HL-60/S4 treated with phorbol 12-myristate 13-acetate at 8.2 ng/mL for 4 days and 3 days (cell line): ENCODE measurements around the gene WASF2.
"Not testable (repeated sequence)": the region's sequence is repeated elsewhere in the genome, so short reads cannot be mapped to it uniquely, and the experiment has no call there.

Experiments used
- in situ Hi-C: fragments of 300-500 bp; cut with MboI; formaldehyde crosslinking; loops from 2 replicates; pipeline ENCODE4 v1.15.0; 2022; ENCODE audit warnings: low sequenced_read_pairs

WASF2 gene

DNA sequence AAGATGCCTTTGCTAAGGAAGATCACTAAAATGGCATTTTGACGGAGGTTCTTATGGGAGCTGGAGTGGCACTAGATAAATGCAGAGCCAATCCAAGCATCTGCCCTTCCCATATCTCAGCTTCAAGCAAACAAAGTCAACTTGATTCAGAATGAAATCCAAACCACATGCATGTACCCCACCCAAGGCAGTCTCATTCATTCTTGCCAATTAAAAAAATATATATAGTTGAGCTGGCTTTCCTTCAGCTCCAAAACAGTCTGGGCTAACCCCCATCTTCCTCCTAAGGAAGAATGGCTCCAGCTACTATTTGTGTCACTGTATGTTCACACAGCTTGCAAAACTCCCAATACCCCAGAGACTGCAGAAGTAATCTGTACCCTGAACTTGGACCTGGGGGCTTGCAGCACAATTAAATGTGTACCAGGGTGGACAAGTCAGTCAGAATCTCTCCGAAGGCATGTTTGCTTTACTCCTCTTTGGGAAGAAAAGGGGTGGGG lies 62.1 kb downstream of the WASF2 start:
- in situ Hi-C loops: no loop called here

- in situ Hi-C loops: no loop called here
Observed at GRCh38 chr1:27427329-27427728, 62.6 kb downstream of the WASF2 start.

GRCh38 chr1:27423709-27424108 lies 66.3 kb downstream of the WASF2 start:
- in situ Hi-C loops: no loop called here

DNA sequence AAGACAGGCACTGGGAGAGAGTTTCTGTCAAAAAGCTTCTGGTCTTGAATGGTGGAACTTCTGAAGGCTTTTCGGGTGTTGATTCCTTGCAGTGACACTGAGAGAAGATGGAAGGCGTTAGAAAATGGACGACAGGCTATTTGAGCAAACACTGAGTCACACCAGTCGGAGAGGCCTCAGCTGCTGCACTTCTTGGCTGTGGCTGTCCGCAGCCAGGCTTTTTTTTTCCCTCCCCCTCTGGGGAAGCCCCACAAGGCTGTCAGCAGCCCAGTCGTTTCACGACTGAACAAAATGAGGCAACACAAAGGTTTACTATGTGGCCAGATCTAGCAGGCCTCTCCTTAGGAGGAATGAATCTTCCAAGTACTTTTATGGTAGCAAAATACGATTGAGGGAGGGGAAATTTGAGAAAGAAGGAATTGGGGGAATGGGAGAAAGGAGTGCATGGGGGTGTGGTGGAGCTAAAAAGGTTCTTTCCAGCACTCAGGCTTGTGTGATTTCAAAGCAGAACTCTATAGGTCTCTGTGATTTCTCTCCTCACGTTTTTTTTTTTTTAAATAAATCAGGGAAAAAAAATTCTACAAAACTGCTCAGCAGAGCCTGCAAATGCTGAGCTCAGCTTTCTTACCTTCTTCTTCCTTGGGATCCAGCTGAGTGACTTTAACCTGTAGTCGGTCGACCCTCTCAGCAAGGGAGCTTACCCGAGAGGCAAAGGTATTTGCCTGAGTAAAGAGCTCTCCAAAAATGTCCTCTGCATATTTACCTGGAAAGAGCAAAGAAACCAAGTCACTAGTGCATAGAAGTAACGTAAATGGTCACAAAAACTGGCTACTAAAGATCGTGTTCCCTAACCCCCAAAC lies 71.4 kb downstream of the WASF2 start:
- in situ Hi-C loops: no loop called here

GRCh38 chr1:27417713-27418112 lies 72.3 kb downstream of the WASF2 start:
- in situ Hi-C loops: no loop called here

DNA sequence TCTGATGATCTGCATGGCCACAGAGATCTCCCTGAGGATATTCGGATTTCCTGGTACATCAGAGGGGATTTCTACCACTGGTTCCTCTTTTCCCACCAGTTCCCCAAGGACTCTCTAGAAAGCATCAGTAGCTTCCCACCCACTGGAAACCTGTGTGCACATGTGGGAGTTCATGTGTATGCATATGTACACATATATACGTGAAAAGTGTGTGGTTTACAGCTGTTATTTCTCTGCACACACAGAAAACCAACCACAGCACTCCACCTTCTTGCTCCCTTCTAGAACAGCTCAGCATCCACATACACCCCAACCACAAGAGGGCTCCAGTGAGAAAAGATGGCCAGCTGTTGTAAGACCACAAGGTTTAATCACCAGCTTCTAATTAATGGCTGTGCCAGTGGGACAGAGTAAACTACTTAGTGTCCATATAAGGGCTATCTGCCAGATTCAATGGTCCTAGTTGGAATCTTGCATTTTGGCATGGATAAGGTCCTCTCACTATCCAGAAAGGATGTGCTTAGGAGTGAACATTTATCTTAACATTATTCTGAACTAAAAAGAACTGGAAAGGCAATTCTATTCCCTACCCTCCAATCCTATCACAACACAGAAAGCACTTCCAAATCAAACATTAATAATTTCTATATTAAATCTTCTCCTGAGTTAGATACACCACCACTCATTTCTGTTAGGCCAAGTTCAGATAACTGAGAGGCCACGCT lies 73.4 kb downstream of the WASF2 start:
- in situ Hi-C loops: no loop called here

GRCh38 chr1:27414091-27414490 lies 75.9 kb downstream of the WASF2 start:
- in situ Hi-C loops: no loop called here

- in situ Hi-C loops: no loop called here
Observed at GRCh38 chr1:27413004-27413403, 77.0 kb downstream of the WASF2 start.

- in situ Hi-C loops: no loop called here
Observed at GRCh38 chr1:27412502-27412901, 77.5 kb downstream of the WASF2 start.

DNA sequence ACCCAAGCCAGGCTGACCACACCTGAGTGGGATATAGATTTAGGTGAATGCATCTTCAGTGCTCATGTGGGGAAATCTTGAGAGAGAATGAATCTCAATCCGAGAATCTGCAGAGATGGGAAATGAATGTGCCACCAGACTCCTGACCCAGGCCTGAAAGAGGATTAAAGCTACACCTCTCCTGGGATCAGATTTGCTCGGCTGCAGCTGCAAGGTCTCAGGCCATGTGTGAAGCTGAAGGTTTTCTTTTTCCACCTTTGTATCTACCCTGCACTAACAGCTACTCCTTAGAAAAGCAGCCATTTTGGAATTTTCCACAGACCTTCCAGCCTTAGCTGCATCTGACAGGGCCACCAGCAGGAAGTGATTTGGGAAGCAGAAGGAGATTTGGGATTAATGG lies 79.3 kb downstream of the WASF2 start:
- in situ Hi-C loops: no loop called here

GRCh38 chr1:27409669-27410068 lies 80.3 kb downstream of the WASF2 start:
- in situ Hi-C loops: no loop called here

DNA sequence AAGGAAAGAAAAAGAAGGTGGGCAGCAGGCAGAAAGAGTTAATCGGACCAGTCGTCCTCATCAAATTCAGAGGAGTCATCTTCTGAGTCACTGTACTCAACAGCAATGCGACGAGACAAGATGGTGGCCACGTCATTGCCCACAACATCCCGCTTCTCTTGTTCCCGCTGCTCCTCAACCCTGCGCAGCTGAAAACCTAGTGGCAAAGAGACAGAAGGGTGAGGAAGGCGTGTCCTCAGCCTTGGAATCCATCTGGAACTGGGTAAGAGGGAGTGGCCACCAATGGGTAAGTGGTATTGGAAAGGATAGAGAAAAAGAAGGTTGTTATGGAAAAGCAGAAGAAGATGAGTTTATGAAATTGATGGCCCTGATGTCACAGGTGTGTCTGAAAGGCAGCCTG lies 81.8 kb downstream of the WASF2 start:
- in situ Hi-C loops: no loop called here

GRCh38 chr1:27406791-27407190 lies 83.2 kb downstream of the WASF2 start:
- in situ Hi-C loops: not testable (repeated sequence)

DNA sequence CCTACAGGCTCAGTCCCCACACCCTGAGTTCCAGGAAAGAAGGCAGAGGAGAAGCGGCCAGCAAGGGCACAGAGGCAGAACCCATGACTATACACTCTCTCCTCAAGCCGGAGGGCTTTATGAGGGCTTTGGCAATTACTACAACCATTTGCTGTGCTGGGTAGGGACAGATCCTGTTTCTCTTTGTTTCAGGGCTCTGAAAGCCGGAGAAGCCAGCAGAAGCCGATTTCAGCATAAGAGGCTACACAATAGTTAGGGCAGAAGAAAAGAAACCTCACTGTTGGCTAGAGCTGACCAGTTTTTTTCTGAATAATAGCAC lies 83.6 kb downstream of the WASF2 start:
- in situ Hi-C loops: no loop called here

DNA sequence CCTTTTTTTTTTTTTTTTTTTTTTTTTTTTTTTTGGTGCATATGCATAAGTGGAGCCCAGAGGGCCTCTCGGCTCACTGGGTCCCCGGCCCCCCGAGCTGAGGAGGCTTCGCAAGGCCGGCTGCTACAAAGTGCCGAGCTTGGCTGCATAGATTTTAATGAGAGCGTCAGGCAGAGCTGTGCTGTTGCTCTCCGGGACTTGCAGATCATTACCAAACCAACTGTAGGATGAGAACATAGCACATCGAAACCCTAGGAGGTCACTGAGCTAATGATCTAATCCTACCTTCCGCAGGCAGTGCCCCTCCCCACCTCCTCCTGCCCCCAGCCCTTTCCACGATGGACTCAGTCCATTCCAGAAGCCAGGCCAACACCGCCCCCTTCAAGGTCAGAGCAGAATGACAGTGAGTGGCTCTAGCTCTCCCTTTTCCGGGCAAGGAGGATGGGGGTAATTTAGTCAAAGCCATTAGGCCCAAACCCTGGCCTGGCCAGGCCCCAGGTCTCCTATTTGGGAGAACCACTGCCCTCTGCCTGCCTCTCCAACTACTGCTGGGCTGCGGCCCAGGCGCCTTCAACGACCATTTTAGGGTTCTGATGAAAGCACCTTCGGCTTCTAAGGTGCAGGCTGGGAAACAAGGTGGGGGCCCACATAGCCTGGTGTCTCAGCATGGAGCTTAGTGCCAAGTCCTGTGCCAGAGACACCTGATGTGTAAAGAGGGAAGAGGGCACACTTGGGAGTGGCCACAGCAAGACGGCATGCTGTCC lies 84.2 kb downstream of the WASF2 start:
- in situ Hi-C loops: not testable (repeated sequence)

GRCh38 chr1:27405074-27405473 lies 84.9 kb downstream of the WASF2 start:
- in situ Hi-C loops: no loop called here

- in situ Hi-C loops: no loop called here
Observed at GRCh38 chr1:27403931-27404330, 86.0 kb downstream of the WASF2 start.

- in situ Hi-C loops: no loop called here
Observed at GRCh38 chr1:27403065-27403726, 86.8 kb downstream of the WASF2 start.

DNA sequence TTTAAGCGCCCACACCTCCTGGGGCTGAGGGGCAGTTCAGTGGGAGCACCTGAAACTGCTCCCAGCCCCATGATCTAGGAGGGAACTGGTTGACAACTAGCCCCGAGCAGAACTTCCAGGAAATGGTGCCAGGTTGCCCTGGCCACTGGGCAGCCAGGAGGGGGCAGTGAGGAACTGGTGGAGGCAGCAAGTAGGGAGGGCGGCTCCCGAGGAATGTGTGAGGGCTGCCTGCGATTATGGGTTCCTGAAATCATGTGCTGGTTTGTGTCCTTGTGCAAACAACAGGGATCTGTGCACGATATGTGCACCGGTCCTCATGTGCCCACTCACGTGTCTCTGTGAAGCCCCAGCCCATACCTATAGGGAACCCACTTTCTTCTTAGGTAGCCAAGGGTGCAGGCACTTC lies 87.6 kb downstream of the WASF2 start:
- in situ Hi-C loops: no loop called here

DNA sequence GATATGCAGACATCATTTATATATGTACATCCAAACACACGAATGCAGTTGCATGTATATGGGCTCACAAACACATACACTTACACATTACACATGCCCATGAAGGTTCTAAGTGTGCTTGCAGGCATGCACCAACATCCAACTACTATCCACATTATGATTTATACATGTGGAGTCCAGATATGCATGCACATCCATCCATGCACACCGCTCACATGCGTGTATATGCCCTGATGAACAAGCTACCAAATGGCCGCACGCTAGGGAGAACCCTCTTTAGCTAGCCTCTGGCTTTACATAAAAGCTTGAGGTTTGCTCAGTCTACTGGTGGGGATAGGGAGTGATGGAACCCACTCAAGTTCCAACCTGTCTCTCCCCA lies 89.0 kb downstream of the WASF2 start:
- in situ Hi-C loops: no loop called here
